HG03095 (cell line): ENCODE results near the gene CTSW.
"Not testable (repeated sequence)": the region's sequence is repeated elsewhere in the genome, so short reads cannot be mapped to it uniquely, and the experiment has no call there.

Experiments used
- ATAC-seq: cut with Tn5 transposase; IDR thresholded peaks from one replicate; pipeline ENCODE4 v1.9.1; 2021; ENCODE audit warnings: moderate library complexity; ENCODE audit not compliant: unreplicated experiment

CTSW gene, protein sequence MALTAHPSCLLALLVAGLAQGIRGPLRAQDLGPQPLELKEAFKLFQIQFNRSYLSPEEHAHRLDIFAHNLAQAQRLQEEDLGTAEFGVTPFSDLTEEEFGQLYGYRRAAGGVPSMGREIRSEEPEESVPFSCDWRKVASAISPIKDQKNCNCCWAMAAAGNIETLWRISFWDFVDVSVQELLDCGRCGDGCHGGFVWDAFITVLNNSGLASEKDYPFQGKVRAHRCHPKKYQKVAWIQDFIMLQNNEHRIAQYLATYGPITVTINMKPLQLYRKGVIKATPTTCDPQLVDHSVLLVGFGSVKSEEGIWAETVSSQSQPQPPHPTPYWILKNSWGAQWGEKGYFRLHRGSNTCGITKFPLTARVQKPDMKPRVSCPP

GRCh38 chr11:65879617-65880016 is at the start of gene CTSW:
CTSW (plus strand) TSS chr11:65879837; CDS start chr11:65879855, 18 bp downstream.
- no peak for ATAC-seq

- ATAC-seq, result not testable (repeated sequence)
These were observed 47.4 kb upstream of the CTSW start for GRCh38 chr11:65832231-65832630.

- peak; percentile 85 for ATAC-seq
These were observed 46.2 kb upstream of the CTSW start, which contains the start of gene SNX32 for GRCh38 chr11:65833297-65834030. SNX32 (plus strand) TSS chr11:65833963; CDS start chr11:65834066, 103 bp downstream.

DNA sequence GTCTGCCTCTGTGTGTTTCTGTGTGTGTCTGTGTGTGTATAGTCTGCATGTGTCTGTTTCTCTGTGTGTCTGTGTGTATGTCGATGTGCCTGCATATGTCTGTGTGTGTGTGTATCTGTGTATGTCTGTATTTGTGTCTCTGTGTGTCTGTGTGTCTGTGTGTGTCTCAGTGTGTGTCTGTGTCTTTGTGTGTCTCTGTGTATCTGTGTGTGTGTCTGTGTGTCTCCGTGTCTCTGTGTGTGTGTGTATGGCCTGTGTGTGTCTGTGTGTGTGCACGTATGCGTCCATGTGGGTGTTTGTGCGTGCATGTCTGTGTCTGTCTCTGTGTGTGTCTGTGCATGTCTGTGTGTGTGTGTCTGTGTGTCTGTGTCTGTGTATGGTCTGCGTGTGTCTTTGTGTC is 45.4 kb upstream of the CTSW start:
- ATAC-seq, result no peak

GRCh38 chr11:65842144-65842543 is 37.5 kb upstream of the CTSW start:
- ATAC-seq, result no peak

DNA sequence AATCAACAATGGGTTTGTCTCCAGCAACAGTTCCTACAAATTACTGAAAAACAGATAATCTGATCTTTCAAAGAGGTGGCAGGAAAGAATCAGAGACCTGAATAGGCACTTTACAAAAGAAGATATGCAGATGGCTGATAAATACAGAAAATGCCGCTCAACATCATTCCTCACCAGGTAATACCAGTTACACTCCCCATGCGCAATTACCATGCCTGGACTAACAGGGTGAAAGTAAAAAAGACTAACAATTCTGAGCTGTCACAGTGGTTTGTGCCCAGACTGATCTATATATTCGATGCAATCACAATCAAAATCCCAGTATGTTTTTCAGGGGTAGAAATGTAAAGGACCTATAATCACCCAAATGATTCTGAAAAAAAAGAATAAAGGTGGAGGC is 35.8 kb upstream of the CTSW start:
- ATAC-seq, result no peak

GRCh38 chr11:65844231-65844872 is 35.3 kb upstream of the CTSW start:
- ATAC-seq, result no peak

- ATAC-seq, result no peak
These were observed 31.9 kb upstream of the CTSW start for GRCh38 chr11:65847746-65848145.

DNA sequence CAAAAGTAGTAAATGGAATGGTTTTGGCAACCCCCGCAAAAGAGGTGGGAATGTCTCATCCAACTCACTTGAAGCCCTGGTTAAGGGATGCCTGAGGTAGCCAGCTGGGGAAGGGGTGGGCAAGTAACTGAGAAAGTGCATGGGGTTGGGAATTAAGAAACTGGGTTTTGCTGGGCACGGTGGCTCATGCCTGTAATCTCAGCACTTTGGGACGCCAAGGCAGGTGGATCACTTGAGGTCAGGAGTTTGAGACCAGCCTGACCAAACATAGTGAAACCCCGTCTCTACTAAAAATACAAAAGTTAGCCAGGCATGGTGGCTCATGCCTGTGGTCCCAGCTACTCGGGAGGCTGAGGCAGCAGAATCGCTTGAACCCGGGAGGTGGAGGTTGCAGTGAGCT is 30.9 kb upstream of the CTSW start:
- not testable (repeated sequence) for ATAC-seq

DNA sequence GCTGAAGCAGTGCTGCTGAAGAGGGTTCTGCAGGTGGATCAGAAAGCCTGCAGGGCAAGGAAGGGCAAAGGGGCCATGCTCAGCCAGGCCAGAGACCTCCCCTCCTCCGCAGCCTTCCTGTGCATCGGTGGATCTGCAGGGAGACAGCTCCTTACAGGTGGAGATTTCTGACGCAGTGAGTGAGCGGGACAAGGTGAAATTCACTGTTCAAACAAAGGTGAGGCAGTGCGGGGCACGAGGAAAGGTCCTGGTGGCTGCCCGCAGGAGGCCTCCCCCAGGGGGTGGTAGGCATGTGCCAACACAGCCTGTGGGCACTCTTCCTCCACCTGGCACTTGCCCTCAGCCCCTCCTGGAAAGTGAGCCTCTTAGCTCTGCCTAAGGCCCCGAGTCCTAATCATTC is 30.3 kb upstream of the CTSW start:
- no peak for ATAC-seq

DNA sequence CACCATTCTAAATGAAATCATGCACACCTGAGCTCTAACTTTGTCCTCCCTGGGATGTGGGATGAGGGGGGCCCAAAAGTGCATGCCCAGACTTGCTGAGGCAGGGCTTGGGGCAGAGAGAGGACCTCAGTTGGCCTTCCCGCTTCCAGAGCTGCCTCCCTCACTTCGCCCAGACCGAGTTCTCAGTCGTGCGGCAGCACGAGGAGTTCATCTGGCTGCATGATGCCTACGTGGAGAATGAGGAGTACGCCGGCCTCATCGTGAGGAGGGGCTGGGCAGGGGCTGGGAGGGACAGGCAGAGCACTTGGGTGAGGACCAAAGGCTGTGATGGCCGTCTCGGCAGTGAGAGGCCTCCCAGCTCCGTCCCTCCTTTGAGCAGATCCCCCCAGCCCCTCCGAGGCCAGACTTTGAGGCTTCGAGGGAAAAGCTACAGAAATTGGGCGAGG is 29.8 kb upstream of the CTSW start:
- ATAC-seq, result no peak

GRCh38 chr11:65850217-65851082 is 29.2 kb upstream of the CTSW start:
- ATAC-seq, result no peak

DNA sequence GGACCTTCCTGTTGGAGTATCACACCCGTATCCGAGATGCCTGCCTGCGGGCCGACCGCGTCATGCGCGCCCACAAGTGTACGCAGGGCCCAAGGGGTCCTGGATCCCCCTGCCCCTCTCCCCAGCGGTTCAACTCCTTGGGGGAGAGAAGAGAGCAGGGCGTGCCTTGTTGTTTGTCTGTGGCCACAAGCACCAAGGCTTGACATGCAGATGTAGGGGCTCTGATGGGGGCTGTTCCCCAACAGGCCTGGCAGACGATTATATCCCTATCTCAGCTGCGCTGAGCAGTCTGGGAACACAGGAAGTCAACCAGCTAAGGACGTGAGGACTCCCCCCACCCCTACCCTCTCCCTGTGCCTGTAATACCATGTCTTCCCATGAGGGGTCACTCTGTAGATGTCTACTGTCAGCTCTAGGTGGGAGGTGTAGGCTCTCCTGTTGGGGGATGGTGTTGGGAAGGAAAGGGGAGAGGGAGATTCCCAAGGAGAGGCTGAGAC is 28.5 kb upstream of the CTSW start:
- ATAC-seq, result no peak

DNA sequence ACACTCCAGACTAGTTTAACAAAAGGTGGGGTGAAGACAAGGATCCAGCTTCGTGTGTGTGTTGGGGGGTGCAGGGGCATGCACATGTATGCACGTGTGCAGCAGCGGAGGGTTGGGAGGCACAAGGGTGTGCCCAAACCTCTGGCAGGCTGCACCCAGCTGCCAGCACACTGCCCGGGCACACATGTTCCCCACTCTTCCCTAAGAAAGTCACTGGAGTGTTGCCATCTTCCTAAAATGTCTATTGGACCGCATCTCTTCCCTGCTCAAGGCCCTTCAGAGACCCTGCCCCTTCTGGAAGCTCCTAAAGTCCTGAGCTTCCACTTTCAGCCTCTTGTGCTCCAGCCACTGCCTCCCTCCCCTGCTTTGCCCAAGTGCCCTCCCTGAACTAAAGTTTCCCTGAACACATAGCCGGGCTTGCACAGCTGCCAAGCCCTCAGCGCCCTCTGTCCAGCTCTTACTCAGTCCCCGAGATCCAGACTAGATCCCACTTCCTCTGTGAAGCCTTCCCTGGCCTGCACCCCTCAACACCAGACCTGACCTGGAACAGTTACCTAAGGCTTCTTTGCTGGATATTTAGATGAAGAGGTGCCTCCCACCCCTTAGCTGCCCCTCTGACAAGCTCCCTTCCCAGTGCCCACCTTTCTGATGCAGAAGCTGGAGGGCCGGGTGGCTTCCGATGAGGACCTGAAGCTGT is 27.7 kb upstream of the CTSW start:
- no peak for ATAC-seq

DNA sequence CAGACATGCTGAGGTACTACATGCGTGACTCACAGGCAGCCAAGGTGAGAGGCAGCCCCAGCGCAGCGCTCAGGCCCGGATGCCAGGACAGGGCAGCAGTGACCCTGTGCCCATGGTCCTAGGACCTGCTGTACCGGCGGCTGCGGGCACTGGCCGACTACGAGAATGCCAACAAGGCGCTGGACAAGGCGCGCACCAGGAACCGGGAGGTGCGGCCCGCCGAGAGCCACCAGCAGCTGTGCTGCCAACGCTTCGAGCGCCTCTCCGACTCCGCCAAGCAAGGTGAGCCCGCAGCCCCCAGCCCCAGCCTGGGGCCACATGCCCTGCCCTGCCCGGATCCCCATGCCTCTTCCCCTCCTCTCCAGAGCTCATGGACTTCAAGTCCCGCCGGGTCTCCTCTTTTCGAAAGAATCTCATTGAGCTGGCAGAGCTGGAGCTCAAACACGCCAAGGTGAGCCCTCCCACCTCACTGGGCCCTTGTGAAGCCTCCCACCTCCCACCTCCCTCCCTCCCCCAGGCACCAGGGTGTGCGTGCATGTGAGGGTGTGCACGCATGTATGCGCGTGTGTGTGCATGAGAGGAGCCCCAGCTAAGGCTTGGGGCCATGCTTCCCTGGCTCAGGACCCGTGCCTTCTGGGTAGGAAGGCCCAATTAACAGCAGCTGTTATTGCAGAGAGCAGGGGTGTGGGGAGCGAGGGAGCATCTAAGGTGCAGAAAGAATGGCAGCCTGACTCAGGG is 27.0 kb upstream of the CTSW start:
- no peak for ATAC-seq

DNA sequence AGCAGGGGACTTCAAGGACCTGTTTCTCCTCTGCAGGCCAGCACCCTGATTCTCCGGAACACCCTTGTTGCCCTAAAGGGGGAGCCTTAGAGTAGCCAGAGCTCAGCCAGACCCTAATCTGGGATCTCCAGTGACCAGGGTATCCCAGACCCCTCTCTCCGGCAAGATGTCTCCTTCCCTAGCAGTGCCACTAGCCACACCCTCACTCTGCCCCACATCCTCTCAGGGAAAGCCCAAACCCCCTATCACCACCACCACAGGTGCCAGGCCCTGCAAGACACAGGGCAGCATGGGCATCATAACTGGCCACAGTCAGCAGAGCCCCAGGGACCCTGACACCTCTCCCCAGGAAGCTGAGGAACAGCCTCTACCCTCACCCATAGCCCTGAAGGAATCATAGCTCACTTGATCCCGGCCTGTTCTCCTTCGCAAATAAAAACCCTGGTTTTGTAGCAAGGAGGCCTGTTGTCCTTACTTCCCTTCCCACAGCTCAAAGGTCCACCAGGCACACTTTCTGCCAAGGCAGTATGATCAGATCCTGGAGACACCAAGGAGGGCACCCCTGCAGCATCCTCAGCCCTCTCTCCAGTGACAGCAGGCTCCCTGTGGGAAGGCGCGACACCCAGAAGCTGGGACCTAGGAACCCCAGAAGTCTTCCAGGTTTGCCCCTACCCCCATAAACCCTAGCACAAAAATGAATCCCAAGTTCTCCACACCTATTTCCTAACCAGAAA is 26.2 kb upstream of the CTSW start:
- ATAC-seq, result no peak

GRCh38 chr11:65854161-65854592 is 25.5 kb upstream of the CTSW start:
- no peak for ATAC-seq
